Measurements from ENCODE around the gene SYT8.
"Not testable (repeated sequence)": the region's sequence is repeated elsewhere in the genome, so short reads cannot be mapped to it uniquely, and the experiment has no call there.

The SYT8 gene

DNA sequence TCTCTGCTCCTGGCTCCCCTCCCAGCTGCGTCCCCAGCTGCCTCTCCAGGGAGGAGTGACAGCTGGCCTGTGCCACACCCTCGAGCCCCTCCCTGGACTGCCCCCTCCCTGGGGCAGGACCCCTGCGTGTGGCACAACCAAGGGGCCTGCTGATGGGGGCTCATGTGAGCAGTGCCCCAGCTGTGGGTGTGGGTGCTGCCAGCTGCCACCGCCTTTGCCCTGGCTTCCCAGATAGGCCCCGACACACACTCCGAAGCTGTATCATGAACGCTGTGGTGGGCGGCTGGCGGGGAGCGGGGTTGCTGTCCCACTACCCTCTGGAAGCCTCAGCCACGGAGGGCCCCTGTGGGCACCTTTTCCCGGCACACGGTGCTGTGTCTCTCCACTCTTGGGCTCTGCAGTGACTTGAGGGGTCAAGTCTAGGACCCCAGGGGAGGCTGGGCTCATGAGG is 41.1 kb downstream of the SYT8 start:
- not testable (repeated sequence) for DNase-seq

DNA sequence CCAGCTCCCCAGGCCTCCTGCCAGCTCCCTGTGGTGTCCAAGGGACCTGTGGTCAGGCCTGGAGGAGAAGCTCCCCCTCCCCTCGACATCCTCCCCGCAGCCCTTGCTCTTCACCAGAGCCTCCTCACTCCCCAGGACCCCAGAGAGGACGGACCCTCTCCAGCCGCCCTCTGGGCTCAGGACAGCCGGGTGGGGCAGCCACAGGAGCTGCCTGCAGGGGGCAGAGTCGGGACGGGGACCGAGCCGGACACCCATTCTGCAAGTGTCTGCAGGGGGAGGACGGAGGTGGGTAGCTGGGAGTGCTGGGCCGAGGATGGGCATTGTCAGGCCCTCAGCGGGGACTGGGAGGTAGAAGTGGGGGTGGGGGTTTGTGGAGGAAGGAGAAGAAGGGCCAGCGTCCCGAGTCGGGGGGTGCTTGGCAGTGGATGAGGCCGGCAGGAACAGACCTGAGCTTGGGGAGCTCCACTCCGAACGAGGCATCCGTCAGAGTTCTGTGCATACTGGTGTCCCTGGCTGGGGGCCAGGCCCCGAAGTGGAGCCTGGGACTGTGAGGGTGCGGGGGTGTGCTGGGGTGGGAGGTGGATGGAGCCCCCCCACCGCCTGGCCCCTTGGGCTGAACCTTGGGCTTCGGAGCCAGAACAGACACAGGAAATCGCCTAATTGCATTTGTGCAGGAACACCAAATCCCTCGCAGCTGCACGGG is 41.7 kb downstream of the SYT8 start:
- DNase-seq: peak; percentile 20

DNA sequence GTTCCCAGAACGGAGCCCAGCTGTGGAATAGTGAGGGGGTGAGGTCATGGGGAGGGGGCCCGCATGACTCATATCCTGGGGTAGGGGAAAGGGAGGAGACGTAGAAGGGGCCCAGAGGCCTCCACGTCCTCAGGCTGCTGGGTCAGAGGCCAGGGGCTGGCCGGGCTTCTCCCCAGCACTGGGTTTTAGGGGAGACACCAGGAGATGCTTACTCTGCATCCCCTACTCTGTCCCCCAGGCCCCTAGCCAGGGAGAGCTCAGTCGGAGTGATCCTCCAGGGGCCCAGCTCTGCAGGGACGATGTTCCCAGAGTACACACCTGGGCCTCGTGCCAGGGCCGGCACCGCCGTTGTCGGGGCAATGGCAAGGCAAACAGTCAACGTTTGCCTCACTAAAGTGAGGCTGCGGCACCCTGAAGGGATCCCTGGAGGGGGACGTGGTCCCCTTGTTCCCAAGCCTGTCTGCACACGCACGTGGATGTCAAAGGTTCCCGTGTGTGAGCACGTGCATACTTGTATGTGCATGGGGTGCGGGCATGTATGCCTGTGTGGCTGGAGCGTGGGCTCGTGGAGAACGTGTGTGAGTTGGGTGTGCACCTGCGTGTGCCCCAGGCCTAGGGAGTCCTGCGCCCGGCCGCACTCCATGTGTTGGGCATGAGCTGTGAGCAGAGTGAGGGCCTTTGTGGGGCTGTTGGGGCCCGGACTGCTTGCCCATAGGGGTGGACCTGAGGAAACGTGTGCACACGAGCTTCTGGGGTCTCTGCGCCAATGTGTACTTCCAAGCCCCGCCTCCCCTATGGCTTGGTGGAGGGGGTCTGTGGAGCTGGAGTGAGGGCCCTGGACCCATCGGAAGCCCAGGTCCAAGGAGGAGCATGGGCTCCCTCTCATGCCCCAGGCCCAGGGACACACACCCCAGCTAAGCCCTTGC is 42.7 kb downstream of the SYT8 start:
- peak; percentile 88 for DNase-seq

DNA sequence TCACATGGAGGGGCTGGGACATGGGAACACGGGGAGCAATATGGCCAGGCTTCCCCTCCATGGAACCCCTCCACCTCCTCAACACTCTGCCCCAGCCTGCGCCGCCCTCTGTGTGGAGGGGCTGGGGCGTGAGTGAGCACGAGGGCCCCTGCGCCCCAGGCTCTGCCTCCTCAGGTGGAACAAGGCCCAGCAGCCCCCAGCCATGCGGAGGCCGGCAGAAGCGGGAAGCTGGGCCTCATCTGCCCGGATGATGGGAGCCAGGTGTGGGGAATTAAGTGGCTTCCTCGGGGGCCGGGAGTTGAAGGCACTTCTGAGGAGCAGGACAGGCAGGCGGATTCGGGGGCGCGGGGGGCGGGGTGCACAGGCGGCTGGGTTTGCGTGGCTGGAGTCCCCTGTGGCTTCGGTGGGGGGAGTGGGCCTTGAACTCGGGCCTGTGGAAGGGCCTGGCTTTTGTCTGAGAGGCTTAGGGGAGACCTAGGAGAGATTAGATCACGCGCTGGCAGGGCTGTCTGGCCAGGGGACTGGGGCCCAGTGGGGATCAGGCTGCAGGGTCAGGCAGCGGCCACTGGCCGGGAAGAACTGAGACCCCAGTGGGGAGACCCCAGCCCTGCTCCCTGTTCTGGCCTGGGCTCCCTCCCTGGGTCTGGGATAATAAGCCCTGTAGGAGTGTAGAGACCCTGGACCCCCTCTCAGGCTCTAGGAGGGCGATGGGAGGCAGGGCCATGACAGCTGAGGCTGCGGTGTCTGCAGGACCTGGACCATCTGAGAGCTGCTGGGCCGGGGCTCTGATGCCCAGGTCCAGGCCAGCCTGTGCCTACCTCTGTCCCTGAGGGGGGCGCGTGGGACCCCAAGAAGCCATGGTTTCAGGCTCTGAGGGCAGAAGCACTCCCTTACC is 43.6 kb downstream of the SYT8 start:
- no peak for DNase-seq

DNA sequence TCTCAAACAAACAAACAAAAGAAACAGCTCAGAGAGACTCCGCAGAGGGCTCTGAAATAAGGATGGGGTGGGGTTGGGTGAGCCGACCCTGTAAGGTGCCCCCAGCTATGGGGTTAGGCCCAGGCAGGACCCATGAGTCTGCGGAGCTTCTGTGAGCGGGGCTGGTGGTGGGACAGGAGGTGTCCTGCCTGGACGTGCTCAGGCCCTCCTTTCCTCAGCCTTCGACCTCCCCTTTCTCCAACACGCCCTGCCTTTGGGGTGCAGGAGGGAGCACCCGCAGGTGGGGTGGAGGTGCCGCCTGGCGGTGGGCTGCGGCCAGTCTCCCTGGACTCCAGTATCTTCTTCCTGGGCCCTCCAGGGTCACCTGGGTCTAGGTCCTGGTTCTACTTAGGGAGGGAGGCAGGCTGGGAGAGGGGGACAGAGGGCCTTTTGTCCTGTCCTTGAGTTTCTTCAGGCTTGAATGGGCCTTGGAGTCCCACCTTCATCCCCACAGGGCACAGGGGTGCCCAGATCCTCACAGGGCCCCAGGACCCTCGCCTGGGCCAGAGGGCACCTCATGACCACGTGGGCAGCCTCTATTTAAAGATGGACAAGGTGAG is 44.7 kb downstream of the SYT8 start:
- no peak for DNase-seq

DNA sequence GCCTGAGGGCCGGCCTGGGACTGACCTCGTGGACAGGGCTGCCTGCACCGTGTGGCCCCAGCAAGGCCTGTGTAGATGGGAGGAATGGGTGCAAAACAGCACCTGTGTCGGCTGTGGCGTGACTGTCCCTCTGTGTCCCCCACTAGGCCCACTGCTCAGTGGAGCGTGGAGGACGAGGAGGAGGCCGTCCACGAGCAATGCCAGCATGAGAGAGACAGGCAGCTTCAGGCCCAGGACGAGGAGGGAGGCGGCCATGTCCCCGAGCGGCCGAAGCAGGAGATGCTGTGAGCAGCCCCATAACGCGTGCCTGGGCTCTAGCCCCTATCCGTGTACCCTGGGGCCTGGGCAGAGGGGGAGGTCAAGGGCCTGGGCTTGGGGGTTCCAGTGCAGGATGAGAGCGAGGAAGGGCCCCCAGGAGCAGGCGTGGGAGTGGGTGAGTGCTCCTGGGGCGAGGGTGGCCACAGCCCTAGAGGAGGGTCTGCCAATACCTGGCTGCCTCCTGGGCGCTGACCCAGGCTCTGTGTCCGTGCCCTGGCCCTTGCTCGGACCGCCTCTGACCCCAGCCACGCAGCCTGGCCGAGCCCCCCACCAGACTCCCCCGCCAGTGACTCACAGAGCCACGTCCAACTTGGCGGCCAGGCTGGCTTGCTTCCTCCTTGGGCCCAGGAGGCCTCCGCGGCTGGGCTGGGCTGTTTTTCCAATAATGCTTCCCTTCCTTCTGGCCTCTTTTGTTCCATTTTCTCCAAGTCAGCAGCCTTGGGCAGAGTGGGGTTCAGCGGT is 45.3 kb downstream of the SYT8 start:
- DNase-seq: no peak

DNA sequence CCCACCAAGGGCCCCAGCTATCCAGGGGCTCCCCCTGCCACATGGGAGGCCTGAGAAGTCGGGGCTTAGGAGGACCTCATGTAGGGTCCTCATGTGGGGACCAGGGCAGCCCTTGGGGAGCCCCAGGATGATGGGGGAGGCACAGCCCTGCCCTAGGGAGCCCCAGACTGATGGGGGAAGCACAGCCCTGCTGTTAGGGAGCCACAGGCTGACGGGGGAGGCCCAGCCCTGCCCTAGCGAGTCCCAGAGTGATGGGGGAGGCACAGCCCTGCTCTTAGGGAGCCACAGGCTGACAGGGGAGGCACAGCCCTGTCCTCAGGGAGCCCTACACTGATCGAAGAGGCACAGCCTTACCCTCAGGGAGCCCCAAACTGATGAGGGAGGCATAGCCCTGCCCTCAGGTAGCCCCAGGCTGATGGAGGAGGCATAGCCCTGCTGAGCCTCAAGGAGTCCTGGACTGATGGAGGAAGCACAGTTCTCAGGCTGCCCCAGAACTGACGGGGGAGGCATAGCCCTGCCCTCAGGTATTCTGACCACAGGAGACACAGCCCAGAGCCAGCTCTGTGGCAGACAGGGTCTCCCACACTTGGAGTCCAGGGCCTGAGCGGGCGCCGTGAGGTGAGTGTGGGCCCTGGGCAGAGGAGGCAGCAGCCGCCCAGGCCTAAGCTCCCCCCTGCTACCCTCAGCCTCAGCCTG is 46.1 kb downstream of the SYT8 start:
- DNase-seq: no peak

DNA sequence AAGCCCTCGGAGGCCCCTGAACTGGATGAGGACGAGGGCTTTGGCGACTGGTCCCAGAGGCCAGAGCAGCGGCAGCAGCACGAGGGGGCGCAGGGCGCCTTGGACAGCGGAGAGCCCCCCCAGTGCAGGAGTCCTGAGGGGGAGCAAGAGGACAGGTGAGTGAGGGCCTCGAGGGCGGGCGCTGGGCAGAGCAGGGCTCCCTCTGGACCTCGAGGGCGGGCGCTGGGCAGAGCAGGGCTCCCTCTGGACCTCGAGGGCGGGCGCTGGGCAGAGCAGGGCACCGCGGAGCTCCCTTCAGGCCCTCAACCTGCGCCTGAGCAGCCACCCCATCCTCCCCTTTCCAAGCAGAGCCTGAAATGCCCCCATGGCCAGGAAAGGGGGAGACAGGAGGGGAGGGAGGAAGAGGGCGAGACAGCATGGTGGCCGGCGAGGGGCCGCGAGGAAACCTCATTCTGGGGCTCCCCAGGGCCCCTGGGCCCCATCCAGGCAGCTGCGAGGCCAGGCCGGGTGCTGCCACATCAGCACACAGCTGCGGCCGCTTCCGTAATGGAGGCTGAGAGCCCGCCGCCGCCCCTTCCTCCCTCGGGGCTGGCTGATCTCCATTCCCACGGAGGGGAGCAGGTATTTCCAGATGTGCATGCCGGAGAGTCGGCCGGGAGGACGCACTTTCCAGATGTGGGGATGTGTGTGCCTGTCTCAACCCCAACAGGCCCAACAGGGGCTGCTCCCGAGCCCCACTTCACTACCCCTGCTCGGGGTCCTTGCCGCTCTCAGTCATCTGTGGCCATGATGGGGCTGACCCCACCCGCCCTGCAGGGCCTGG is 46.9 kb downstream of the SYT8 start:
- DNase-seq: no peak

DNA sequence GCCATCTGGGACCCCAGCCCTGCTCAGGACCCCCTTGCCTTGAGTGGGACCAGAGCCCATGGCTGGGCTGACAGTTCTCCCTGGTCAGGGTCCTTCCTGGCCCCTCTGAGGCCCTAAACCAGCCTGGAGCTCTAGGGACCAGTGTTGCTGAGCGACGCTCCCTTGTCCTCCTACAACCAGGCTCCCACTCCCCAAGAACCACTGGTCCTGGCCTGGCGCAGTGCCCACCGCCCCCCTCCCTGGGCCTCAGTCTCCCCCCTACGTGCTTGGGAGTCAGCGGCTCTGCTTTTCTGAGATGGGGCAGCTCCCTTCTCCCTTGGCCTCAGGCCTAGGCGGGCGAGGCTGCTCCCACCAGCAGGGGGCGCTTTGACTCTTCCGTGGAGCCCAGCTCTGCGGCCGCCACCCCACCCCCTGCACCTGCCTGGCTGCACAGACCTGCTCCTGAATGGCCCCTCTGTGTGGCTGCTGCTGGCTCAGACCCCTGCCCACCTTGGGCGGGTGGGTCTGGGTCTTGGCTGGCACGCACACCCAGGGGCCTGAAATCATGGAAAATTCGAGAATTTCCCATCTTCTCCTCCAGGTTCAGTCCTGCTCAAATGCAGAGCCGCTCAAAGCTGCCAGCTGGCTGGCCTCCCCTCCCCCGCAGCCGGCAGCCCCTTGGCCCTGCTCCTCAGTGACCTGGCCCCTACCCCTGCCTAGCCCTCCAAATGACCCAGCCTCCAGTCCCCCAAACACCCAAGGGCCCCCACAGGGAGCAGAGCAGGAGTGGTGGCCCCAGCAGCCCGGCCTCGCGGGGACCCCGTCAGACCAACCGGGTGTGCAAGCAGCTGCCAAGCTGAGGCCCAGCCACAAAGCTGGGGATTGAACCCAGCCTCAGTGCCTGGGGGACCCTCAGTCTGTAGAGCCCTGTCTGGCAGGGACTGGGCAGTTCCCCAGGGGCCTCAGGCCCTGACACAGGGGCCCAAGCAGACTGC is 47.8 kb downstream of the SYT8 start:
- peak; percentile 81 for DNase-seq

DNA sequence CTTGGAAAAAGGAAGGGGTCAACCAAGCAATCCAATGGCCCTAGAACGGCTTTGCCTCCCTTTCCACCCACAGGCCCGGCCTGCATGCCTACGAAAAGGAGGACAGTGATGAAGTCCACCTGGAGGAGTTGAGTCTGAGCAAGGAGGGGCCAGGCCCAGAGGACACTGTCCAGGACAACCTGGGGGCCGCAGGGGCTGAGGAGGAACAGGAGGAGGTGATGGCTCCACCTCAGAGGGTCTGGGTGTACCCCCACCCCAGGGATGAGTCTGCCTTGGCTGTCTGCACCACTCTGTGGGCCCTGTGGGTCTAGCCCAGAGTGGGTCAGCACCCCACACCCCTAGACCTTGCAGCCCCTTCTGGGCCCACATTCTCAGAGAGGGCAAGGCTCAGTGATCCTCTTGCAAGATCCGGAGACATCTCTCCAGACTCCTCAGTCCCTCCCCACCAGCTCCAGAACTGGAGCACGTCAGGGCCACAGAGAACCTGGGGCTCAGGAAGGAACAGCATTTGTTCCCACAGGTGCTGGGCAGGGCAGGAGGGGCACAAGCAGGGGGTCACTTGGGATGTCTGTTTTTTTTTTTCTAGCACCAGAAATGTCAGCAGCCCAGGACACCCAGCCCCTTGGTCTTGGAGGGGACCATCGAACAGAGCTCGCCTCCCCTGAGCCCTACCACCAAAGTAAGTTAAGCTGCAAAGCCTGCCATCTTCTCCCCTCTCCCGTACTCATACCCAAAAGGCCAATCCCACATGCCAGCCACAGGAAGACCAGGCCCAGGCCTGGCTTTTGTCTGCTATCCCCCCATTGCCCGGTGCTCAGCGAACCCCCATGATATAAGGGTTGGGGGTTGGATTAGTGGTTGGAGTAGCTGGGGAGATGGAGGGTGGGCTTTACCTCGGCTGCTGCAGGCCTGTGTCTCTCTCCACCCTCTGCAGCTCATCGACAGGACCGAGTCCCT is 48.8 kb downstream of the SYT8 start:
- DNase-seq: no peak

DNA sequence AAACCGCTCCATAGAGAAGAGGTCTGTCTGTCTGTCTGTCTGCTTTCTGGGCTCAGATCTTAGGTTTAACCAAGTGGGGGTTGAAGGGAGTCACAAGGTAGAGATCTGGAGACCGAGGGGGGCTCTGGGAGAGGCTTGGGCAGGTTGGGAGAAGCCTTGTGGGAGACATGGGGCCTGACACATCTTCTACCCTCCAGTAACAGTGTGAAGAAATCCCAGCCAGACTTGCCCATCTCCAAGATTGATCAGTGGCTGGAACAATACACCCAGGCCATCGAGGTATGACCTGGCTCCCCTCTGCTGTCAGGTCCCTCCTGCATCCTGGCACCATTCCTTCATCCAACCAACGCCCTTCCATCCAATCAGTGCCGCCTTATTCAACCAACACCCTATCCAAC is 49.5 kb downstream of the SYT8 start:
- no peak for DNase-seq

DNA sequence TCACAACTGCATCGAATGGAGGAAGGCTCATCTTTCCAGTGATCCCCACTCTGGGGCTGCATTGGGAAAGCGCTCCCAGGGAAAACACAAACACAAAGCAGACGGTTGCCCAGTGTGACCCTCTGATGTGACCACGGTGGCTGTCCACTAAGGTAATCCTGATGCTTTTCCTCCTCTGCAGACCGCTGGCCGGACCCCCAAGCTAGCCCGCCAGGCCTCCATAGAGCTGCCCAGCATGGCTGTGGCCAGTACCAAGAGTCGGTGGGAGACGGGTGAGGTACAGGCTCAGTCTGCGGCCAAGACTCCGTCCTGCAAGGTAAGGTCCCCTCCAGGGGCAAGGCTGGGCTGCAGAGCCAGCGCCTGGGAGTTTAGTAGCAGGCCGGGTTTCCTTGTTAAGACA is 51.8 kb downstream of the SYT8 start:
- not testable (repeated sequence) for DNase-seq

Measured in NCI-H345 (cell line).